Ectodermal cell (in vitro differentiated cells): ENCODE results near the gene ACE.

Source experiments
- H3K27ac ChIP-seq: 2 replicates; pipeline ENCODE4 v1.7.0; 2013; ENCODE audit warnings: mild to moderate bottlenecking, low read depth, low read length; ENCODE audit not compliant: insufficient read depth, poor library complexity, severe bottlenecking
- H3K27me3 ChIP-seq: 2 replicates; pipeline ENCODE4 v1.7.0; 2013; ENCODE audit warnings: mild to moderate bottlenecking, low read length; ENCODE audit not compliant: insufficient read depth, control insufficient read depth, poor library complexity, severe bottlenecking
- H3K36me3 ChIP-seq: one replicate; pipeline ENCODE4 v1.7.0; 2013; ENCODE audit warnings: low read length; ENCODE audit not compliant: control insufficient read depth, insufficient read depth
- H3K4me1 ChIP-seq: one replicate; pipeline ENCODE4 v1.7.0; 2013; ENCODE audit warnings: low read length; ENCODE audit not compliant: control insufficient read depth, insufficient read depth
- H3K4me3 ChIP-seq: 2 replicates; pipeline ENCODE4 v1.7.0; 2013; ENCODE audit warnings: low read depth, low read length, control low read depth; ENCODE audit not compliant: insufficient read depth
- H3K9me3 ChIP-seq: 2 replicates; pipeline ENCODE4 v1.7.0; 2013; ENCODE audit warnings: mild to moderate bottlenecking, low read length, moderate library complexity; ENCODE audit not compliant: control insufficient read depth
- WGBS, 2 experiments: methylation state at CpG; one replicate each; pipeline ENCODE4 v1.1.7; 2013; ENCODE audit warnings: missing lambda C conversion rate in 2 of 2; 5-methylcytosine and 5-hydroxymethylcytosine counted together

The ACE gene

DNA sequence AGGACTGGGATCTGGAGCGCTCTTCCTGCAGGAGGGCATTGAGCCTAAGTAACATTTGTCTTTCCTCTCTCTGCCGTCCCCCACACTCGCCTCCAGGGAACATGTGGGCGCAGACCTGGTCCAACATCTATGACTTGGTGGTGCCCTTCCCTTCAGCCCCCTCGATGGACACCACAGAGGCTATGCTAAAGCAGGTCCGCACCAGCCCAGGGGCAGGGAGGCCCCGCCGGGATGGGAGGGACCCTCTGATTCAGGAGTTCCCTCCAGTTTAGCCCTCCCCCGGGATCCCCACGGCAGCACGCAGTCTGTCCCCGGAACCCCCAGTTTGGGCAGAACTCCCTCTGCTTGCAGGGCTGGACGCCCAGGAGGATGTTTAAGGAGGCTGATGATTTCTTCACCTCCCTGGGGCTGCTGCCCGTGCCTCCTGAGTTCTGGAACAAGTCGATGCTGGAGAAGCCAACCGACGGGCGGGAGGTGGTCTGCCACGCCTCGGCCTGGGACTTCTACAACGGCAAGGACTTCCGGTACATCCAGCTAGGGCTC lies 14.1 kb downstream of the ACE start:
- H3K27me3 ChIP-seq, result no peaks in the 10 kb centered on the region
- H3K4me1 ChIP-seq, result no peaks in the 10 kb centered on the region
- H3K27ac ChIP-seq, result no peak overlapping the region
- H3K9me3 ChIP-seq, result no peaks in the 10 kb centered on the region
- 93% methylated on average over 22 of the region's 22 CpGs for WGBS, 2 experiments
- H3K36me3 ChIP-seq, result no peaks in the 10 kb centered on the region
- H3K4me3 ChIP-seq, result no peak overlapping the region

DNA sequence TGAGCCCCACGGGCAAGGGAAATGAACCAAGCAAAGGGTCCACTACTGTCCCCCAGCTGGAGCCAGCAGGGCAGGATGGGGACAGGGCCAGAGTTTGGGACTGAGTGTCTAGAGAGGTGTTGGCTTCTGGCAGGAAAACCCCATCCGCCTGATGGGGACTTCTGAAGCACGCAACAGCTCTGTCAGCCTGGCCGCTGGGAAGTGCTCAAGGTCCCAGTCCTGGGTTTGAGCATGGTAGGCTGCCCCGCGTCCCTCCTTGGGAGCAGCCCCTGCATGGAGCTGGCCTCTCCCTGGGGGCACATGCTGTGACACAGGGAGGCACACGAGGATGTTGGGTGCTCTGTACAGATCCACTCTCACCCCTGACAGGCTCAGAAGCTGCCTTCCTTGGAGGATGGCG lies 14.6 kb downstream of the ACE start:
- Histone ChIP-seq H3K27ac (no peak overlapping the region), H3K4me1 (no peaks in the 10 kb centered on the region), H3K9me3 (no peaks in the 10 kb centered on the region), H3K27me3 (no peaks in the 10 kb centered on the region), H3K36me3 (no peaks in the 10 kb centered on the region), H3K4me3 (no peak overlapping the region)
- 89 to 93% methylated on average over 8 of the region's 8 CpGs for WGBS, 2 experiments

DNA sequence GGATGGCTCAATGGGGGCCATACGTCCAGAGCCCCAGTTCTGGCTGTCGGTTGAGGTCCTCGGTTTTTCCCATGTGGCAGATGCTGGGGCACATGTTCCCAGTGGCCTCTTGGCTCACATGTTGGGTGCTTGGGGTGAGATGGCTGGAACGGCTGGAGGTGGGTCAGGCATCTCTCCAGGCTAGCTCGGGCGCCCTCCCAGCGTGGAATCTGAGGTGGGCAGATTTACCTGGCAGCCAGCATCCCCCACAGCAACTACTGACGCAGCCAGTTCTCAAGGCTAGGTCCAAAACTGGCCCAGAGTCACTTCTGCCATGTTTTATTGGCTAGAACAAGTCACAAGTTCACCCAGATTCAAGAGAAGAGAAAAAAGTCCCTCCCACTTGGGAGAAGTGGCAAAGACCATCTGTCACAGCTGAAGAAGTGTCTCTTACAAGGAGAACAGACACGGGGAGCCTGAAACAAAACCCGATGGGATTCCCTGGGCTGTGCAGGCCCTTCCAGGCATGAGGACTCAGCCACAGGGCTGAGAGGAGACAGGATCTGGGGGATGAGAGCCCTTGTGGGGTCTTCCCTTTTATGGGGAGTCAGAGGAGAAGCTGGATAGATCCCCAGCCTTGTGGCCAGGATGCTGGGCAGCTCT lies 15.2 kb downstream of the ACE start:
- Histone ChIP-seq H3K4me1 (no peaks in the 10 kb centered on the region), H3K4me3 (no peak overlapping the region), H3K9me3 (no peaks in the 10 kb centered on the region), H3K36me3 (no peaks in the 10 kb centered on the region), H3K27ac (no peak overlapping the region), H3K27me3 (no peaks in the 10 kb centered on the region)
- 86 to 91% methylated on average over 10 of the region's 10 CpGs for WGBS, 2 experiments

DNA sequence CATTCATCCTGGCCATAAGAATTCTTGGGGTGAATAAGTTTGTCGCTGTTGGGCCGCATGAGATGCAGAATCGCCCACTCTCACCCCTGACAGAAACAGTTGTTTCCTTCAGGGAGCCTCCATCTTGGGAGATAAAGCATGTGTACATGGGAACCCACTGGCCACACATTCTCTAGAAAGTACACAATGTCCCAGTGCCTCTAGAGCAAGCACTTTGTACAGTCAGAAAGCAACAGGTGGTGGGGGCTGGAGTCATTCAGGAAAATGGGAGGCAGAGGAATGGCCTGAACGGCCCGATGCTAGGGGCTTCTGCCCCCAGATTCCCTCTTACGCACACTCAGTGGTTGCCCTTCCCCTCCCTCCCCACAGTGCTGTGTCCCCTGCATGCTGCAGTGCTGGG lies 16.1 kb downstream of the ACE start:
- Histone ChIP-seq H3K27ac (no peak overlapping the region), H3K36me3 (no peaks in the 10 kb centered on the region), H3K9me3 (no peaks in the 10 kb centered on the region), H3K27me3 (no peaks in the 10 kb centered on the region), H3K4me1 (peaks cover 4% of the 10 kb centered on the region), H3K4me3 (no peak overlapping the region)
- WGBS, 2 experiments, result 92 to 93% methylated on average over 6 of the region's 6 CpGs

DNA sequence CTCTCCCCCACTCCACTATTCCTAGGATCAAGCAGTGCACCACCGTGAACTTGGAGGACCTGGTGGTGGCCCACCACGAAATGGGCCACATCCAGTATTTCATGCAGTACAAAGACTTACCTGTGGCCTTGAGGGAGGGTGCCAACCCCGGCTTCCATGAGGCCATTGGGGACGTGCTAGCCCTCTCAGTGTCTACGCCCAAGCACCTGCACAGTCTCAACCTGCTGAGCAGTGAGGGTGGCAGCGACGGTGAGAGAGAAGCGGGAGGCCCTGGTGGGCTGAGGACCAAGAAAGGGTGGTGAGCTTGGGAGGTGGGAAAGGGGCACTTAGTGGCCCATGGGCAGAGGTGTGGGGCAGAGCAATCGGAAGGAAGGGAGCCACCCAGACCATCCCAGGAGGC lies 16.6 kb downstream of the ACE start:
- Histone ChIP-seq H3K4me3 (no peak overlapping the region), H3K27ac (no peak overlapping the region), H3K9me3 (no peaks in the 10 kb centered on the region), H3K4me1 (peaks cover 4% of the 10 kb centered on the region), H3K27me3 (no peaks in the 10 kb centered on the region), H3K36me3 (no peaks in the 10 kb centered on the region)
- WGBS, 2 experiments, result 94% methylated on average over 9 of the region's 9 CpGs

DNA sequence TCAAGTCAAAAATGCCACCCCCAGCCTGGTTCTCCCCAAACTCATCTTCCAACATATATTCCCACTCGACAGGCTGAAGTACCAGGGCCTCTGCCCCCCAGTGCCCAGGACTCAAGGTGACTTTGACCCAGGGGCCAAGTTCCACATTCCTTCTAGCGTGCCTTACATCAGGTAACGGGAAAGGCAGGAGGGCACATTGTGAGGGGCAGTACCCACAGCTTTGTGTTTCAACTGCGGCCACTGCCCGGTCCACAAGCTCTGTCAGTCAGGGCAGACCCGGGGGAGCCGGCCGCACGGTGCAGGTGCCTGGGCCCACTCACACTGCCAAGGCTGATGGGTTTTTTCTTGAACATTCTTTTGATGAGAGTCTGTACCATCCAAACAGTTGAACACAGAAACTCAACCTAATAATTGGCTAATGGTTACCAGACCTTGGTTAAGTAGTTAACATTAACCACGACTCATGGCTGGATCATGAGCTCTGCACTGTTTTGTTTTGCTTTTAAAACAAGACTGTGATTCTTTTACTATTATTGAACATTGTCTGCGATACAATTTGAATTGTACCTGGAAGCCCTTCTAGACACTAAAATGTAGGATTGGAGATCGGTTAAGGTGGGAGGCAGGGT lies 17.6 kb downstream of the ACE start:
- WGBS, 2 experiments, result 93 to 94% methylated on average over 12 of the region's 12 CpGs
- no peaks in the 10 kb centered on the region for H3K27me3 ChIP-seq
- no peak overlapping the region for H3K27ac ChIP-seq
- H3K4me1 ChIP-seq, result peaks cover 4% of the 10 kb centered on the region
- no peaks in the 10 kb centered on the region for H3K36me3 ChIP-seq
- H3K4me3 ChIP-seq, result no peak overlapping the region
- no peaks in the 10 kb centered on the region for H3K9me3 ChIP-seq

DNA sequence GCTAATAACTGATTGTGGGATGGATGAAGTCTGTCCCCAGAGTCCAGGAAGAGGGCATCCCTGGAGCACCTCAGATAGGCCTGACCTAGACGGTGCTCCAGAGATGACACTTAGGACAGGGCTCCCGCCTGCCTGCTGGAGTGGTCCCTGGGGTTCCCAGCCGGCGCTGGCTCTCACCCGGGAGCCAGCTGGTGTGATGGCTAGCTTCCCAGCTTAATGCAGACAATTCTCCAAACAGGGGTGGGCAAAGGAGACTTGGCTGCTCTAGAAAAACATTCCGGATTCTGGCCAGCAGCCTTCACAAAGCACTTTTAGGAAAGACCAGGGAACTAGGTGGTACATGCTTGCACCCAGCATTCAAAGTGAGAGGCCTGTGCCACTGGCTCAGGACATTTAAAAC lies 18.6 kb downstream of the ACE start:
- no peaks in the 10 kb centered on the region for H3K27me3 ChIP-seq
- no peak overlapping the region for H3K4me3 ChIP-seq
- no peak overlapping the region for H3K27ac ChIP-seq
- peaks cover 4% of the 10 kb centered on the region for H3K4me1 ChIP-seq
- 94% methylated on average over 6 of the region's 6 CpGs for WGBS, 2 experiments
- no peaks in the 10 kb centered on the region for H3K9me3 ChIP-seq
- no peaks in the 10 kb centered on the region for H3K36me3 ChIP-seq

DNA sequence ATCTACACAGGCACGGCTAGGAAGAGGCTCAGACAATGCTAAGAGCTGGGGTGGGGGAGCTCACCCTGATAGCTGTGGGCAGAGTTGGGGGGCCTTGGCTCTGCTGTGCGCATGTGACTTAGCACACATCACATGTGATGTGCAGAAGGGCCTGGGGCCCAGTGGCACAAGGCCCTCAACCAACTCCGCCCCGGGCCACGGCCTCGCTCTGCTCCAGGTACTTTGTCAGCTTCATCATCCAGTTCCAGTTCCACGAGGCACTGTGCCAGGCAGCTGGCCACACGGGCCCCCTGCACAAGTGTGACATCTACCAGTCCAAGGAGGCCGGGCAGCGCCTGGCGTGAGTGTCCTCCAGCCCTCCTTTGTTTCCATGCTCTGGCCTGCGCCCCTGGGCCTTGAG lies 19.3 kb downstream of the ACE start:
- Histone ChIP-seq H3K4me1 (peaks cover 4% of the 10 kb centered on the region), H3K9me3 (no peaks in the 10 kb centered on the region), H3K27me3 (no peaks in the 10 kb centered on the region), H3K27ac (no peak overlapping the region), H3K36me3 (no peaks in the 10 kb centered on the region), H3K4me3 (no peak overlapping the region)
- WGBS, 2 experiments, result 94% methylated on average over 12 of the region's 12 CpGs

DNA sequence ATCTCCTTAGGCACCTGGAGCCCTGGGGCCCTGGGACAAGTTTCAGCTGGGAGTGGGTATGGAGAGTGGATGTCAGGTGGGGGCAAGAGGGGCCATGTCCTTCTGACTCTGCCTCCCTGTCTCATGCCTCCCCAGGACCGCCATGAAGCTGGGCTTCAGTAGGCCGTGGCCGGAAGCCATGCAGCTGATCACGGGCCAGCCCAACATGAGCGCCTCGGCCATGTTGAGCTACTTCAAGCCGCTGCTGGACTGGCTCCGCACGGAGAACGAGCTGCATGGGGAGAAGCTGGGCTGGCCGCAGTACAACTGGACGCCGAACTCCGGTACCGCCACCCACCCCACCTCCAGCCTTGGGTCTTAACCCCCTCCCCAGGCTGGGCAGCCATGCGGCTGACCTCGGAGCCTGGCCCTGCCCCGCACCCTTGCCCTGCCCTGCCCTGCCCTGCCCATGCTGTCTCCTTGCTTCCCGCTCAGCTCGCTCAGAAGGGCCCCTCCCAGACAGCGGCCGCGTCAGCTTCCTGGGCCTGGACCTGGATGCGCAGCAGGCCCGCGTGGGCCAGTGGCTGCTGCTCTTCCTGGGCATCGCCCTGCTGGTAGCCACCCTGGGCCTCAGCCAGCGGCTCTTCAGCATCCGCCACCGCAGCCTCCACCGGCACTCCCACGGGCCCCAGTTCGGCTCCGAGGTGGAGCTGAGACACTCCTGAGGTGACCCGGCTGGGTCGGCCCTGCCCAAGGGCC lies 20.0 kb downstream of the ACE start:
- no peaks in the 10 kb centered on the region for H3K9me3 ChIP-seq
- peaks cover 4% of the 10 kb centered on the region for H3K27me3 ChIP-seq
- H3K4me3 ChIP-seq, result no peak overlapping the region
- H3K4me1 ChIP-seq, result peaks cover 4% of the 10 kb centered on the region
- 94 to 95% methylated on average over 36 of the region's 36 CpGs for WGBS, 2 experiments
- H3K36me3 ChIP-seq, result no peaks in the 10 kb centered on the region
- no peak overlapping the region for H3K27ac ChIP-seq

DNA sequence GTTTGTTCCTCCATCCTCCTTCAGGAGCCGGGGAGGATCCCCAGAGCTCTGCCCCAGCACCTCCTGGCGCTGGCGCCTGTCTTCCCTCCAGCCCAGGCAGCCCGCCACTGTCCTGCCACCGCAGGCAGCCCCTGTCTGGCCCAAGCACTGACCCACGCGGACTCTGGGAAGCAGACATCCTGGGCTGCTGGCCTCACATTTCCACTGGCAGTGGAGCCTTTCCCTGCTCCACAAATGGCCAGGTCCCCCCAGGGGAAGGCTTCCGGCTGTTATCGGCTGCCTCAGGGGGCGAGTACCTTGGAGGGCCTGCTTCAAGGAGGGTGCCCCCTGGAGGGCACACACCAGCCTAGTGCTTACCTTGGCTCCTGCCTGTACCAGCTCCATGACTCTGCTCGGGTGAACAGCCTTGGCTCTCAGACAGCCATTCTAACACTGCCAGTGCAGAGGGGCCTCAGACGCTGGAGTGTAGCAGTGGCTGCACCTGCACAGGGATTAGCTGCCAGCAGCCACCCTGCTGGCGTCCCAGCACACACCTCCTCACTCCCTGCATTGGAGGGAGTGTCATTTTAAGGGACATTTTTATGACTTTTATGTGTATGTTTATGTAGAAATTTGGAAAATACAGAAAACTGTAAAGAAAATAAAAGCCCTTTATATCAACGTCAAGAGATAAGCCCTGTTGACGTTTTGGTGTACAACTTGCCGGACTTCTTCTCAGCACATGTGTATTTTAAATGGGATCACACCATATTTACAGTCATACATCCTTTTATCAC lies 21.0 kb downstream of the ACE start:
- WGBS, 2 experiments, result 72 to 76% methylated on average over 15 to 16 of the region's 16 CpGs
- Histone ChIP-seq H3K4me1 (peaks cover 4% of the 10 kb centered on the region), H3K27me3 (peaks cover 4% of the 10 kb centered on the region), H3K4me3 (no peak overlapping the region), H3K27ac (no peak overlapping the region), H3K36me3 (no peaks in the 10 kb centered on the region), H3K9me3 (no peaks in the 10 kb centered on the region)
